Suprapubic skin (tissue), 4 donors: ENCODE measurements around the gene EPN2. TPM values are rescaled to one million over a fixed set of nuclear protein-coding genes. Genes with fewer than 3 reads are reported as not detected.

ENCODE experiments used
- DNase-seq, 2 donors: peaks; one replicate each; pipeline ENCODE4 v3.0.0-alpha.2; 2019; ENCODE audit warnings: low spot score in 2 of 2
- H3K27ac ChIP-seq: fragments of 200-600 bp; sonication (generic); one replicate; pipeline ENCODE4 v1.5.1; 2019
- H3K27me3 ChIP-seq: fragments of 200-600 bp; sonication (generic); one replicate; pipeline ENCODE4 v1.5.1; 2019
- H3K36me3 ChIP-seq: fragments of 200-600 bp; sonication (generic); one replicate; pipeline ENCODE4 v1.5.1; 2019
- H3K4me1 ChIP-seq: fragments of 200-600 bp; sonication (generic); one replicate; pipeline ENCODE4 v1.5.1; 2019
- H3K4me3 ChIP-seq: fragments of 200-600 bp; sonication (generic); one replicate; pipeline ENCODE4 v1.5.1; 2019; ENCODE audit warnings: mild to moderate bottlenecking
- H3K9me3 ChIP-seq: fragments of 200-600 bp; sonication (generic); one replicate; pipeline ENCODE4 v1.5.1; 2019
- CTCF ChIP-seq, 2 donors: fragments of 200-600 bp in 1 of 2; fragments of 450-650 bp in 1 of 2; sonication (generic) in 1 of 2; IDR thresholded peaks; one replicate each; pipeline ENCODE4 v1.5.1; 2016 to 2019; ENCODE audit warnings: antibody characterized with exemption in 2 of 2, mild to moderate bottlenecking in 1 of 2, moderate library complexity in 1 of 2
- EP300 ChIP-seq: sonication (generic); formaldehyde crosslinking; IDR thresholded peaks from one replicate; pipeline ENCODE4 v1.6.1; 2017; ENCODE audit warnings: antibody characterized with exemption
- POLR2A ChIP-seq, 2 donors: fragments of 450-650 bp; IDR thresholded peaks; one replicate each; pipeline ENCODE4 v1.6.1; 2017; ENCODE audit warnings: antibody characterized with exemption in 2 of 2, mild to moderate bottlenecking in 2 of 2, moderate library complexity in 2 of 2
- POLR2AphosphoS5 ChIP-seq, 3 donors: sonication (generic); formaldehyde crosslinking; IDR thresholded peaks; one replicate each; pipeline ENCODE4 v1.6.1; 2017; ENCODE audit warnings: antibody characterized with exemption in 3 of 3
- WGBS: methylation state at CpG from one replicate; pipeline ENCODE4 v1.1.5; 2018; 5-methylcytosine and 5-hydroxymethylcytosine counted together
- total RNA-seq, 4 donors: library from RNA; depleted of rRNA; stranded (reverse); fragments of >200 nt; gene quantifications; one replicate each; pipeline ENCODE4 v1.1.0, GENCODE V29; 2016

Gene EPN2
- total RNA-seq, 4 donors from 2014 or later, result 95.9 to 276 (median 131) TPM

- H3K36me3 ChIP-seq, result peaks cover 69% of the 10 kb centered on the region
- H3K27me3 ChIP-seq, result no peaks in the 10 kb centered on the region
- no peak overlapping the region for H3K27ac ChIP-seq
- no peak for DNase-seq
- TF ChIP-seq POLR2A (IDR thresholded peaks at IDR 0.05) (no peak), EP300 (no peak)
- H3K4me3 ChIP-seq, result no peak overlapping the region
- H3K4me1 ChIP-seq, result peaks cover 10% of the 10 kb centered on the region
- no peaks in the 10 kb centered on the region for H3K9me3 ChIP-seq
- 60% methylated on average over 5 of the region's 6 CpGs for WGBS
These were observed 95.4 kb downstream of the EPN2 start for GRCh38 chr17:19332371-19333131.

GRCh38 chr17:19333132-19333440, 95.9 kb downstream of the EPN2 start:
- Histone ChIP-seq H3K4me3 (no peak overlapping the region), H3K27me3 (no peaks in the 10 kb centered on the region), H3K9me3 (no peaks in the 10 kb centered on the region), H3K36me3 (peaks cover 69% of the 10 kb centered on the region), H3K4me1 (peaks cover 15% of the 10 kb centered on the region), H3K27ac (no peak overlapping the region)
- no peak for TF ChIP-seq POLR2AphosphoS5 (IDR thresholded peaks at IDR 0.05)
- TF ChIP-seq EP300, result no peak
- WGBS, result 100% methylated on average over 1 of the region's 1 CpG
- DNase-seq, result no peak

GRCh38 chr17:19333736-19334290, 96.6 kb downstream of the EPN2 start:
- H3K36me3 ChIP-seq, result peaks cover 63% of the 10 kb centered on the region
- no peak for DNase-seq

GRCh38 chr17:19334331-19334730, 97.2 kb downstream of the EPN2 start:
- H3K27ac ChIP-seq, result no peak overlapping the region
- H3K36me3 ChIP-seq, result peaks cover 58% of the 10 kb centered on the region
- TF ChIP-seq EP300 (no peak), POLR2AphosphoS5 (IDR thresholded peaks at IDR 0.05) (no peak), CTCF (IDR thresholded peaks at IDR 0.05) (no peak), POLR2A (IDR thresholded peaks at IDR 0.05) (no peak)
- H3K27me3 ChIP-seq, result no peaks in the 10 kb centered on the region
- no peaks in the 10 kb centered on the region for H3K9me3 ChIP-seq
- no peak for DNase-seq
- WGBS, result 75% methylated on average over 2 of the region's 6 CpGs
- peaks cover 21% of the 10 kb centered on the region for H3K4me1 ChIP-seq
- no peak overlapping the region for H3K4me3 ChIP-seq

More at GRCh38 chr17:19333736-19334290, 96.6 kb downstream of the EPN2 start:
- H3K4me3 ChIP-seq, result no peak overlapping the region
- no peak for TF ChIP-seq EP300
- no peaks in the 10 kb centered on the region for H3K9me3 ChIP-seq
- WGBS, result 65% methylated on average over 8 of the region's 12 CpGs
- H3K4me1 ChIP-seq, result peaks cover 21% of the 10 kb centered on the region
- H3K27ac ChIP-seq, result no peak overlapping the region
- H3K27me3 ChIP-seq, result no peaks in the 10 kb centered on the region

- no peak for DNase-seq
- Histone ChIP-seq H3K27ac (no peak overlapping the region), H3K9me3 (no peaks in the 10 kb centered on the region), H3K4me3 (no peak overlapping the region), H3K4me1 (peaks cover 21% of the 10 kb centered on the region), H3K27me3 (no peaks in the 10 kb centered on the region), H3K36me3 (peaks cover 47% of the 10 kb centered on the region)
- 84% methylated on average over 13 of the region's 18 CpGs for WGBS
- no peak for TF ChIP-seq POLR2AphosphoS5 (IDR thresholded peaks at IDR 0.05)
- TF ChIP-seq EP300, result no peak
- no peak for TF ChIP-seq POLR2A (IDR thresholded peaks at IDR 0.05)
- TF ChIP-seq CTCF (IDR thresholded peaks at IDR 0.05), result no peak
These were observed 98.9 kb downstream of the EPN2 start for GRCh38 chr17:19335951-19336631.

- WGBS, result 64% methylated on average over 17 of the region's 21 CpGs
- Histone ChIP-seq H3K4me3 (no peak overlapping the region), H3K27ac (no peak overlapping the region), H3K36me3 (peaks cover 40% of the 10 kb centered on the region), H3K9me3 (no peaks in the 10 kb centered on the region), H3K4me1 (peaks cover 31% of the 10 kb centered on the region), H3K27me3 (no peaks in the 10 kb centered on the region)
- no peak for DNase-seq
- peak in 1 of 2 donors; percentile 54 for TF ChIP-seq CTCF (IDR thresholded peaks at IDR 0.05)
- no peak for TF ChIP-seq POLR2A (IDR thresholded peaks at IDR 0.05)
- no peak for TF ChIP-seq EP300
- no peak for TF ChIP-seq POLR2AphosphoS5 (IDR thresholded peaks at IDR 0.05)
These were observed 100.0 kb downstream of the EPN2 start for GRCh38 chr17:19336938-19337711.
